Cardiac fibroblast (primary cell): ENCODE measurements around the gene GMIP.
"Not testable (repeated sequence)": the region's sequence is repeated elsewhere in the genome, so short reads cannot be mapped to it uniquely, and the experiment has no call there.

Experiments used
- DNase-seq, 2 donors: peaks; one replicate each; pipeline versions ENCODE4 v3.0.0 to v3.0.0-alpha.2; 2010; ENCODE audit warnings: low read depth in 2 of 2
- H3K4me3 ChIP-seq, 2 donors: replicated peaks in 1 of 2; 1 replicate in 1 of 2; 2 replicates in 1 of 2; pipeline ENCODE4 v1.5.1; 2011; ENCODE audit warnings: low read depth in 2 of 2, low read length in 2 of 2, mild to moderate bottlenecking in 2 of 2, moderate library complexity in 1 of 2
- CTCF ChIP-seq: IDR thresholded peaks from one replicate; pipeline ENCODE4 v1.5.1; 2011; ENCODE audit warnings: low read depth, mild to moderate bottlenecking, low read length, inconsistent platforms

The GMIP gene

GRCh38 chr19:19619849-19620210 is 23.6 kb downstream of the GMIP start:
- no peak for TF ChIP-seq CTCF
- no peak for DNase-seq
- no peak overlapping the region for H3K4me3 ChIP-seq

- no peak for DNase-seq
- TF ChIP-seq CTCF, result no peak
- no peak overlapping the region for H3K4me3 ChIP-seq
These were observed 24.1 kb downstream of the GMIP start for GRCh38 chr19:19619181-19619848.

GRCh38 chr19:19618219-19619051 is 25.0 kb downstream of the GMIP start, which contains the start of gene PBX4:
PBX4 (minus strand) TSS chr19:19618687; CDS start chr19:19618629, 58 bp downstream.
- peak within 1 kb of the TSS; percentile 17 to 36 for H3K4me3 ChIP-seq
- no peak for TF ChIP-seq CTCF
- DNase-seq, result peak; percentile 74 to 86

GRCh38 chr19:19615086-19615485 is 28.4 kb downstream of the GMIP start:
- DNase-seq, result peak in 1 of 2 donors; percentile 42
- H3K4me3 ChIP-seq, result no peak overlapping the region

GRCh38 chr19:19613506-19613905 is 30.0 kb downstream of the GMIP start:
- H3K4me3 ChIP-seq, result no peak overlapping the region
- no peak for DNase-seq
- TF ChIP-seq CTCF, result no peak

More at GRCh38 chr19:19615086-19615485, 28.4 kb downstream of the GMIP start:
- no peak for TF ChIP-seq CTCF

- no peak for DNase-seq
- no peak for TF ChIP-seq CTCF
- H3K4me3 ChIP-seq, result no peak overlapping the region
These were observed 32.9 kb downstream of the GMIP start for GRCh38 chr19:19610376-19611202.

- DNase-seq, result not testable (repeated sequence)
These were observed 36.8 kb downstream of the GMIP start for GRCh38 chr19:19606686-19607085.

More at GRCh38 chr19:19606686-19607085, 36.8 kb downstream of the GMIP start:
- not testable (repeated sequence) for H3K4me3 ChIP-seq
